ENCODE data around the gene PSMD9. TPM values are rescaled to one million over a fixed set of nuclear protein-coding genes. Genes with fewer than 3 reads are reported as not detected.

The PSMD9 gene
- total RNA-seq, 4 donors from 2014 or later = 2.4 to 312 (median 46.0) TPM

DNA sequence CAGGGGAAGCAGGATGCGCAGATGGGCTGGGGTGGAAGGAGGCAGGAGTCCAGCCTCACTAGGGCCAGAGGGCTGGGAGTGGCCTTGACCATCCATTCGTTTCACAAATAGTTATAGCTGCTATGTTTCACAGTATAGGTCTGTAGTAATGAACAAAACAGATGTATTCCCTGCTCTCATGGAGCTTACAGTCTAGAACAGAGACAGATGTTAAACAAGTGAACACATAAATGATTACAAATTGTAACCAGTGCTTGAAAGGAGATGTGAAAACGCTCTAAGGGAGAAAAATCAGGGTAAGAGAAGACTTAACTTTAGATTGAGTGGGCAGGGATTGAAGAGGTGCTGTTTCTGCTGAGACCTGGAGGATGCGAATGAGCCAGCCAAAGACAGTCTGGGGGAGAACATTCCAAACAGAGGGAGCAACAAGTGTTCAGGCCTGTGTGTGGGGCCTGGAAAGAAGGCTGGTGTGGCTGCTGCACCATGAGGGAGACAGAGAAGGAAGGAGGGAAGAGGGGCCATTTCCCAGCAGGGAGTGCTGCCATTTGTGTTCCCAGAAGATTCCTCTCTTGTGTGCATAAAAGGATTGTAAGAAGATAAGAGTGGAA lies 44.4 kb downstream of the PSMD9 start:
- intact Hi-C loops (cut with DNase I; ENCODE audit: low total_unique reads) = no loop called here
- no peaks in the 10 kb centered on the region for H3K36me3 ChIP-seq
- TF ChIP-seq CTCF (IDR thresholded peaks at IDR 0.05) (no peak), POLR2A (IDR thresholded peaks at IDR 0.05) (no peak)

GRCh38 chr12:121933522-121934308 lies 45.1 kb downstream of the PSMD9 start:
- no peak for DNase-seq
- no peak for TF ChIP-seq POLR2A (IDR thresholded peaks at IDR 0.05)
- no peak for TF ChIP-seq CTCF (IDR thresholded peaks at IDR 0.05)
- Histone ChIP-seq H3K4me1 (no peaks in the 10 kb centered on the region), H3K9me3 (no peaks in the 10 kb centered on the region), H3K4me3 (no peak overlapping the region), H3K27ac (no peak overlapping the region), H3K27me3 (no peaks in the 10 kb centered on the region), H3K36me3 (no peaks in the 10 kb centered on the region)
- intact Hi-C loops (cut with DNase I; ENCODE audit: low total_unique reads) = no loop called here

More for the DNA sequence above, 44.4 kb downstream of the PSMD9 start:
- Histone ChIP-seq H3K27me3 (no peaks in the 10 kb centered on the region), H3K4me1 (no peaks in the 10 kb centered on the region), H3K9me3 (no peaks in the 10 kb centered on the region), H3K27ac (no peak overlapping the region), H3K4me3 (no peak overlapping the region)
- DNase-seq = no peak

DNA sequence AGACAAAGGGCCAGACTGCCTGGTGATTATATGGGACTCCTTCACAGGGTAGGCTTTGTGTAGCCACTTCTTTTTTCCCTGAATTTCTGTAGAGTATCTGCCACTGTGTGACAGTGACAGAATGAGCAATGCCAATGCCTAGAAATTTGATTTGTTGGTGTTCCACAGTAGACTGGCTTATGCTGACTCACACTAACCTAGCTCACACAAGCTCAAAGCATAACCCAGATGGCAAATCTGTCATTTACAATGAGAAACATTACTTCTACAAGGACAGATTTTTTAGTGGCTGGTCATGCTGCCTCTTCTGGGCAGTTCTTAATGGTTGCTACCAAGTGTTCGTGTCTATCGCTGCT lies 45.7 kb downstream of the PSMD9 start:
- Histone ChIP-seq H3K4me1 (no peaks in the 10 kb centered on the region), H3K27ac (no peak overlapping the region), H3K9me3 (no peaks in the 10 kb centered on the region), H3K27me3 (no peaks in the 10 kb centered on the region), H3K36me3 (no peaks in the 10 kb centered on the region), H3K4me3 (no peak overlapping the region)
- no peak for TF ChIP-seq CTCF (IDR thresholded peaks at IDR 0.05)
- no peak for TF ChIP-seq POLR2A (IDR thresholded peaks at IDR 0.05)
- no peak for DNase-seq
- intact Hi-C loops (cut with DNase I; ENCODE audit: low total_unique reads) = no loop called here

- intact Hi-C loops (cut with DNase I; ENCODE audit: low total_unique reads) = no loop called here
- Histone ChIP-seq H3K4me1 (no peaks in the 10 kb centered on the region), H3K36me3 (no peaks in the 10 kb centered on the region), H3K9me3 (no peaks in the 10 kb centered on the region), H3K27ac (no peak overlapping the region), H3K4me3 (no peak overlapping the region), H3K27me3 (no peaks in the 10 kb centered on the region)
- no peak for TF ChIP-seq POLR2A (IDR thresholded peaks at IDR 0.05)
- TF ChIP-seq CTCF (IDR thresholded peaks at IDR 0.05) = no peak
- DNase-seq = no peak
Observed at GRCh38 chr12:121937654-121938053, 49.1 kb downstream of the PSMD9 start.

DNA sequence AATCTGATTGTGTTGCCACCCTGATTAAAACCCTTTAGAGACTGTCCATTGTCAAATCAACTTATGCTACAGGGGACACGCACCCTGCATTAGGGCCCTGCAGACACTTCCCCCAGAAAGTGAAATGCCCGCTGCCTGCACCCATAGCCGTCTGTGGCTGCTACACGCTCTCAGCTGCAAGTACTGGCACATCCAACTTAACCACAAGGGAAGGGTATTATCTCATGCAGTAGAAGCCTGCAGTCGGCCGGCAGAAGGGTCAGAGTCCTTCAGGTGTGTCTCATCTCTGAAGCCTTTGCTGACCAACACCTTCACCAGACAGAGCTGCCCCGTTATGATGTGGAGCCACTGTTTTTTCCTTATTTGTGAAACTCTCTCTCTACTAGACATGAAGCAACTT lies 50.6 kb downstream of the PSMD9 start:
- H3K9me3 ChIP-seq = no peaks in the 10 kb centered on the region
- no peaks in the 10 kb centered on the region for H3K4me1 ChIP-seq
- H3K36me3 ChIP-seq = no peaks in the 10 kb centered on the region
- DNase-seq = no peak
- H3K4me3 ChIP-seq = no peak overlapping the region
- TF ChIP-seq CTCF (IDR thresholded peaks at IDR 0.05) (no peak), POLR2A (IDR thresholded peaks at IDR 0.05) (no peak)
- intact Hi-C loops (cut with DNase I; ENCODE audit: low total_unique reads) = no loop called here
- no peaks in the 10 kb centered on the region for H3K27me3 ChIP-seq
- no peak overlapping the region for H3K27ac ChIP-seq

Data from uterus (tissue), 4 donors.